Fibroblast of lung (primary cell): Measurements from ENCODE around the gene CREB3L1.
A peak's percentile ranks its signal among the peaks of the same experiment; 100 is the strongest.

ENCODE experiments used
- EZH2 ChIP-seq: IDR thresholded peaks from 2 replicates; pipeline ENCODE4 v1.5.1; 2012; ENCODE audit warnings: low read length, control low read depth, mild to moderate bottlenecking; ENCODE audit errors: missing control alignments
- TF ChIP-seq, protein P1 (sequence below), 2 donors: IDR thresholded peaks in 1 of 2; conservative IDR thresholded peaks in 1 of 2; 1 replicate in 1 of 2; 2 replicates in 1 of 2; pipeline ENCODE4 v1.5.1; 2011 to 2012; ENCODE audit warnings: low read length in 2 of 2, control low read depth in 1 of 2, inconsistent platforms in 1 of 2, low read depth in 1 of 2, mild to moderate bottlenecking in 1 of 2

DNA sequence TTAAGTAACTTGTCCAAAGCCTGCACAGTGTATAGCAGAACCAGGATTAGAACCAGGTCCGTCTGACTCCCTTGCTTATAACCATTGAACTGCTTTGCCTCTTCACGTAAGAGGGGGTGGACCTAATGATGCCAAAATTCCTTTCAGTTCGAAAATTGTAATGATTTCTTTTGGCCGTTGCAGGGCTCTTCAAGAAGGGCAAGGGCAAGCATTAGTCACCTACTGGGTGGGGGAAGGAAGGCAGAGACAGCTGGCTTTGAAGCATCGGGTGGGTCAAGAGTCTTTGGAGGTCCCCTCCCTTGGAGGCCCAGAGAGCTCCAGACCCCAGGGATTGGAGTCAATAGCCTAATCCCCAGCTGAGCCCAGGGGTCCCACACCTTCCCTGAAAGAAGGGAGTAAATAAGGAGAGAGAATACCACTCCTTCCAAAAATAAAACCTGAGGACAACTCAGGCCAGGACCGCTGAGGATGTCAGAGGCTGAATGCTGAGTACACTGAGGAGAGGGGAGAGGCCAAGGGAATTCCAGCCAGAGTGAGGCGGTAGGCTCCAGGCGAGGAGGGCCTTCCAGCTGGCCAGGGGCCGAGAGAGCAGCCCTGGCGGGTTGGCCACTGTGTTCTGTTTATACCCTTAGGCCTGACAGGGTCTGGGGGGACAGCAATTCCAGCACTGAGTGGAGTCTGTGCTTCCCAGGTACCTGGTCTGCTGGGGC is 14.1 kb downstream of the CREB3L1 start:
- TF ChIP-seq, protein P1, sequence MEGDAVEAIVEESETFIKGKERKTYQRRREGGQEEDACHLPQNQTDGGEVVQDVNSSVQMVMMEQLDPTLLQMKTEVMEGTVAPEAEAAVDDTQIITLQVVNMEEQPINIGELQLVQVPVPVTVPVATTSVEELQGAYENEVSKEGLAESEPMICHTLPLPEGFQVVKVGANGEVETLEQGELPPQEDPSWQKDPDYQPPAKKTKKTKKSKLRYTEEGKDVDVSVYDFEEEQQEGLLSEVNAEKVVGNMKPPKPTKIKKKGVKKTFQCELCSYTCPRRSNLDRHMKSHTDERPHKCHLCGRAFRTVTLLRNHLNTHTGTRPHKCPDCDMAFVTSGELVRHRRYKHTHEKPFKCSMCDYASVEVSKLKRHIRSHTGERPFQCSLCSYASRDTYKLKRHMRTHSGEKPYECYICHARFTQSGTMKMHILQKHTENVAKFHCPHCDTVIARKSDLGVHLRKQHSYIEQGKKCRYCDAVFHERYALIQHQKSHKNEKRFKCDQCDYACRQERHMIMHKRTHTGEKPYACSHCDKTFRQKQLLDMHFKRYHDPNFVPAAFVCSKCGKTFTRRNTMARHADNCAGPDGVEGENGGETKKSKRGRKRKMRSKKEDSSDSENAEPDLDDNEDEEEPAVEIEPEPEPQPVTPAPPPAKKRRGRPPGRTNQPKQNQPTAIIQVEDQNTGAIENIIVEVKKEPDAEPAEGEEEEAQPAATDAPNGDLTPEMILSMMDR (conservative IDR thresholded peaks at IDR 0.05 in 1 of 2, IDR thresholded peaks at IDR 0.05 in 1 of 2; ENCODE audit: low read depth in 1 of 2, low read length in 2 of 2), result peak; percentile 2 to 19
- TF ChIP-seq EZH2, result no peak
